Kidney (tissue), 14 donors: Measurements from ENCODE around the gene AGK. TPM values are rescaled to one million over a fixed set of nuclear protein-coding genes. Genes with fewer than 3 reads are reported as not detected.
A peak's percentile ranks its signal among the peaks of the same experiment; 100 is the strongest.

Experiments
- DNase-seq, 5 donors: peaks; one replicate each; pipeline ENCODE4 v3.0.0-alpha.2; 2013 to 2020
- FAIRE-seq: peaks from 2 replicates; lab custom pipeline; 2012; peaks lifted over from hg19 to GRCh38; lab: Jason Lieb, UNC
- H3K27ac ChIP-seq, 2 donors: one replicate each; pipeline ENCODE4 v1.7.0; 2013; ENCODE audit warnings: low read depth in 2 of 2, low read length in 2 of 2, inconsistent platforms in 1 of 2
- H3K27me3 ChIP-seq: one replicate; pipeline ENCODE4 v1.7.1; 2013; ENCODE audit warnings: low read length, inconsistent platforms; ENCODE audit not compliant: control insufficient read depth, insufficient read depth
- H3K36me3 ChIP-seq, 3 donors: one replicate each; pipeline versions ENCODE4 v1.7.0 to v1.7.1; 2013; ENCODE audit warnings: low read length in 3 of 3, control low read depth in 1 of 3, inconsistent platforms in 1 of 3; ENCODE audit not compliant: insufficient read depth in 3 of 3, control insufficient read depth in 2 of 3
- H3K4me1 ChIP-seq, 3 donors: one replicate each; pipeline versions ENCODE4 v1.7.0 to v1.7.1; 2013; ENCODE audit warnings: low read length in 3 of 3, inconsistent platforms in 1 of 3, low read depth in 1 of 3; ENCODE audit not compliant: control insufficient read depth in 2 of 3, insufficient read depth in 2 of 3
- H3K4me3 ChIP-seq, 3 donors: one replicate each; pipeline versions ENCODE4 v1.7.0 to v1.8.1; 2013; ENCODE audit warnings: low read length in 3 of 3, control low read depth in 1 of 3, inconsistent platforms in 1 of 3
- H3K9ac ChIP-seq, 3 donors: one replicate each; pipeline versions ENCODE4 v1.7.0 to v1.7.1; 2013; ENCODE audit warnings: low read length in 3 of 3, control low read depth in 1 of 3, inconsistent platforms in 1 of 3
- H3K9me3 ChIP-seq, 3 donors: one replicate each; pipeline versions ENCODE4 v1.7.0 to v1.7.1; 2013; ENCODE audit warnings: low read length in 3 of 3, control low read depth in 1 of 3, inconsistent platforms in 1 of 3; ENCODE audit not compliant: control insufficient read depth in 2 of 3, insufficient read depth in 1 of 3
- intact Hi-C: fragments of 100-400 bp; cut with DNase I; formaldehyde crosslinking; loops from one replicate; pipeline ENCODE4 v1.11.1; 2022
- polyA plus RNA-seq: library from polyadenylated mRNA; stranded (reverse); fragments of 350-450 nt; fragmentation: Illumina TruSeq; extraction: RNeasy Lipid Tissue Mini Kit (QIAGEN cat#74804); gene quantifications from one replicate; pipeline ENCODE4 v1.2.3, GENCODE V29; 2014; ENCODE audit warnings: low read depth, low replicate concordance; ENCODE audit not compliant: insufficient read depth
- total RNA-seq: library from RNA; stranded (reverse); fragmentation: NEBNext Ultra II Directional; extraction: Animal tissue kit (Norgen Biotek cat#: 25700); gene quantifications from one replicate; pipeline ENCODE4 v1.2.1, GENCODE V29; 2021
- TF ChIP-seq, protein P1 (sequence below): IDR thresholded peaks from 3 replicates; pipeline ENCODE4 v1.5.1; 2012; ENCODE audit warnings: mild to moderate bottlenecking, moderate library complexity, borderline replicate concordance; ENCODE audit not compliant: insufficient read depth; ENCODE audit errors: extremely low read depth
- donor health status: control.
- donor health status: control.
- donor health status: control.
- donor health status: control.
- donor health status: control.
- donor health status: DM: yes; HTN: yes; CAD: no.
- donor health status: Normal renal cell carcinoma (clear cell type).

AGK gene
- total and polyA plus RNA-seq, 2 donors from 2014 or later = 17.7 to 30.7 TPM

DNA sequence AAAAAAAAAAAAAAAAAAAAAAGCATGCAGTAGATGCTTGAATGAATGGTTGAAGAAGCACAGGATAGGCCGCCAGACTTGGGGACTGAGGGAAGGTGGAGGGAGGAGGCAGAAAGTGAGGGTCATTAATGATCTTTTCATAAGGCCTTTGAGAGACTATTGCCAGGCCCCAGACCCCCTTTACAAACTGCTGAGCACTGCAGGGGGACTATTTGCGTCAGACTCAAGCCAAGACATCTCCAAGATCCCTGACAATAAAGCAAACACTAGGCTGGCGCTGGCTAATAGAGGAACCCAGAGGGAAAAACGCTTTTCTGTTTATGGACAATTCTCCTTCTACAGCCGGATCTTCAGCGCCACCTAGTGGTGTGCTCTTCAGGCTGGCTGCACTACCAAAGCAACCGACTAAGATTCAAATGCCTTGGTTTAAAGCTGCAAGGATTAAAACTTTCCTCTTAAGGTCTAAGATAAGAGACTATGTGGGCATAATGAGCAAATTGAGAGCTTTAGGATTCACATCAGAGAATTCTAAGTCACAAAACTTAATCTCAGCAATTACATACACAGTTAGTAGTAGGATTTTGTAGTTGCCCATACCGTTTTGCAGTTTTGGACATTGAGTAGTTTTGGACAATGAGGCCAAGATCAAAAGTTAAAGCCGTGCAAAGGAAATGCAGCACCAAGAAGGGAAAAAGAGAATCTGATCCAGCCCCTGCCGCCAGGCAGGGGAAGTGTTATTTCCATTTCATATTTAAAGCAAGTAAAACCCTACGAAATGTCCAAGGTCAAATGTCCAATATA lies 17.9 kb upstream of the AGK start:
- Histone ChIP-seq H3K27me3 (no peaks in the 10 kb centered on the region), H3K9me3 (no peaks in the 10 kb centered on the region), H3K36me3 (no peaks in the 10 kb centered on the region), H3K9ac (no peak overlapping the region), H3K27ac (no peak overlapping the region), H3K4me3 (no peak overlapping the region), H3K4me1 (no peaks in the 10 kb centered on the region)
- DNase-seq (peak in 4 of 5 donors; percentile 67 to 91 (median 85)), FAIRE-seq (peak; percentile 76)
- TF ChIP-seq, protein P1, sequence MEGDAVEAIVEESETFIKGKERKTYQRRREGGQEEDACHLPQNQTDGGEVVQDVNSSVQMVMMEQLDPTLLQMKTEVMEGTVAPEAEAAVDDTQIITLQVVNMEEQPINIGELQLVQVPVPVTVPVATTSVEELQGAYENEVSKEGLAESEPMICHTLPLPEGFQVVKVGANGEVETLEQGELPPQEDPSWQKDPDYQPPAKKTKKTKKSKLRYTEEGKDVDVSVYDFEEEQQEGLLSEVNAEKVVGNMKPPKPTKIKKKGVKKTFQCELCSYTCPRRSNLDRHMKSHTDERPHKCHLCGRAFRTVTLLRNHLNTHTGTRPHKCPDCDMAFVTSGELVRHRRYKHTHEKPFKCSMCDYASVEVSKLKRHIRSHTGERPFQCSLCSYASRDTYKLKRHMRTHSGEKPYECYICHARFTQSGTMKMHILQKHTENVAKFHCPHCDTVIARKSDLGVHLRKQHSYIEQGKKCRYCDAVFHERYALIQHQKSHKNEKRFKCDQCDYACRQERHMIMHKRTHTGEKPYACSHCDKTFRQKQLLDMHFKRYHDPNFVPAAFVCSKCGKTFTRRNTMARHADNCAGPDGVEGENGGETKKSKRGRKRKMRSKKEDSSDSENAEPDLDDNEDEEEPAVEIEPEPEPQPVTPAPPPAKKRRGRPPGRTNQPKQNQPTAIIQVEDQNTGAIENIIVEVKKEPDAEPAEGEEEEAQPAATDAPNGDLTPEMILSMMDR = peak; percentile 96
- intact Hi-C loops = no loop called here

DNA sequence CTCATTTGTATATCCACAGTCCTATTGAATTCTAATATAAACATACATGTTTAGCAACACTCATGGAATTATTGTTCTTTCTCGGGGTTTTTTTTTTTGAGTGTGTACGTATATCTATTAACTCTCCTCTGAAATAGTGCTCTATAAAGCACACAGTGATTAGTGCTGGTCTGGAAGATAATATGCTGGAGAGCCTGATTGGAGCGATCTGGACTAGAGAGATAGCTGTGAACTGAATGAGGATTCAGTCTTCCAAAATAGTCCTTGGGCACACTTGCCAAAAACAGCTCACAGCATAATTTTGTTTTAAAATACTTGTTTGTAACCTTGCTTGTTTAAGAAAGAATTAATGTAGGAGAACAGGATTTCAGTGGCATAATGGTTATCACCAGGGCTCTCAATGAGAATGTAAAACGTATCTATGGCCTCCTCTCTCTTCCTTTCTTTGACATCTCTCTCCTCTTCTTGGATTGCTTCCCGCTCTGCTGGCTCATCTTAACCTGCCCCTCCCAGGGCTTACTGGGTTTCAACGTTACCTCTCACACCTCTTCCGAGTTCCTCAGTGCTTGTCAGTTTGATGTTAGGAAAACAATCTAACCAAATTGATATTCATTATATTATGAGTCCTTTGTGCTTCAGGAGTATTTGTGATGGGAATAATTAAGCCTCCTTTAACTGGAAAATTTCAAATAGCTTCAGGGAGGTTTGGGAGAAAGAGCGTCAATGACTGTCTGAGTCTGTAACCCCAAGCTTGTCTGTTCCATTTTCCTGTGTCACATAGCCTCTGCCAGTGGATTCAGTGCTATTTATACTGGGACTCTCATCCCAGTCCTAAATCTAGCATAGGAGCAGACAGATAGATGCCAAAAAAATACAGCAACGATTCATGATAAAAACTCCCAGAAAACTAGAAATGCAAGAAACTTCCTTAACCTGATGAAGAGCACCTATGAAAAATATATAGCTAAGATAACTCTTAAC lies 16.2 kb upstream of the AGK start:
- DNase-seq (no peak), FAIRE-seq (no peak)
- H3K27ac ChIP-seq = no peak overlapping the region
- intact Hi-C loops = no loop called here
- H3K4me3 ChIP-seq = no peak overlapping the region
- no peak overlapping the region for H3K9ac ChIP-seq
- no peaks in the 10 kb centered on the region for H3K4me1 ChIP-seq
- no peaks in the 10 kb centered on the region for H3K9me3 ChIP-seq
- H3K27me3 ChIP-seq = no peaks in the 10 kb centered on the region
- TF ChIP-seq, protein P1 = no peak
- no peaks in the 10 kb centered on the region for H3K36me3 ChIP-seq

DNA sequence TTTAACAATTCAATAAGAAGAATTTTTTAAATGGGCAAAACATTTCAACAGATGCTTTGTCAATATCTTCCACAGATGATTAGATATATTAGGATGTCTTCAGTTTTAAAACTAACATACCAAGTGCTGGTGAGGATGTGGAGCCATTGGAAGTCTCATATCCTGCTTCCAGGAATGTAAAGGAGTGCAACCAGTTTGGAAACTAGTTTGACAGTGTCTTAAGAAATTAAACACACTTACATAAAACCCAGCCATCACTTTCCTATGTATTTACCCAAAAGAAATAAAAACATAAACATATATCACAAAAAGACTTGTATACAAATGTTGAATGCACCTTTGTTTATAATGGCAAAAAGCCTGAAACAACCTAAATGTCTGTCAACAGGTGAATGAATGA lies 13.3 kb upstream of the AGK start:
- TF ChIP-seq, protein P1 = no peak
- Histone ChIP-seq H3K27ac (no peak overlapping the region), H3K4me3 (no peak overlapping the region), H3K27me3 (no peaks in the 10 kb centered on the region), H3K36me3 (no peaks in the 10 kb centered on the region), H3K9me3 (no peaks in the 10 kb centered on the region), H3K9ac (no peak overlapping the region), H3K4me1 (no peaks in the 10 kb centered on the region)
- intact Hi-C loops = no loop called here
- FAIRE-seq (no peak), DNase-seq (no peak)
